ENCODE data around the gene LILRA1. TPM values are rescaled to one million over a fixed set of nuclear protein-coding genes. Genes with fewer than 3 reads are reported as not detected.
"Not testable (repeated sequence)": the region's sequence is repeated elsewhere in the genome, so short reads cannot be mapped to it uniquely, and the experiment has no call there.

LILRA1 gene
- total and polyA plus RNA-seq, 2 experiments from 2014 or later, result not detected

DNA sequence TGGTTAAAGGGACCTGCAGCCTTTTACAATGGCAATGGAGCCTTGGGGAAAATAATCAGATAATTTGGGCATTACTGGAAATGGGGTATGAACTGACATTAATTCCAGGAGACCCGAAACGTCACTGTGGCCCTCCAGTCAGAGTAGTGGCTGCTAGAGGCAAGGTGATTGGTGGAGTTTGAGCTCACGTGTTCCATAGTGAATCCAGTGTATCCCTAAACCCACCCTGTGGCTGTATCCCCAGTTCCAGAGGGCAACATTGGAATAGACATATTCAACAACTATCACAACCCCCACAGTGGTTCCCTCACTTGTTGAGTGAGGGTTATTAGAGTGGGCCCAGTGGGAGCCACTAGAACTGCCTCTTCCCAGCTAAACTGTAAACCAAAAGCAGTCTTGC is 23.1 kb upstream of the LILRA1 start:
- H3K27ac ChIP-seq, result no peak overlapping the region
- no peaks in the 10 kb centered on the region for H4K20me1 ChIP-seq (ENCODE audit: insufficient read depth)
- no peak overlapping the region for H3K9ac ChIP-seq
- in situ Hi-C loops (cut with MboI), result no loop called here
- H3K27me3 ChIP-seq (replicated peaks; ENCODE audit: insufficient read depth), result no peaks in the 10 kb centered on the region
- H3K9me3 ChIP-seq (ENCODE audit: low read depth), result no peaks in the 10 kb centered on the region
- H3K4me1 ChIP-seq (ENCODE audit: insufficient read depth), result no peaks in the 10 kb centered on the region
- no peak overlapping the region for H3K4me2 ChIP-seq (ENCODE audit: unreplicated experiment)
- no peaks in the 10 kb centered on the region for H3F3A ChIP-seq (ENCODE audit: insufficient read depth)
- no peaks in the 10 kb centered on the region for H3K79me2 ChIP-seq (ENCODE audit: insufficient read depth)
- DNase-seq, result no peak
- no peak overlapping the region for H2AFZ ChIP-seq
- no peaks in the 10 kb centered on the region for H3K9me2 ChIP-seq (ENCODE audit: insufficient read depth)
- 6 to 13% methylated on average over 3 of the region's 3 CpGs for WGBS, 2 experiments (ENCODE audit: low coverage in 1 of 2, low lambda C conversion rate in 2 of 2, missing lambda C conversion rate in 2 of 2)
- TF ChIP-seq EZH2 (IDR thresholded peaks at IDR 0.05; ENCODE audit: insufficient read depth, poor library complexity, severe bottlenecking) (no peak), EZH2phosphoT487 (IDR thresholded peaks at IDR 0.05; ENCODE audit: insufficient read depth, low read depth) (no peak)
- no peaks in the 10 kb centered on the region for H3K36me3 ChIP-seq (ENCODE audit: low read depth)
- H3K4me3 ChIP-seq, result no peak overlapping the region

DNA sequence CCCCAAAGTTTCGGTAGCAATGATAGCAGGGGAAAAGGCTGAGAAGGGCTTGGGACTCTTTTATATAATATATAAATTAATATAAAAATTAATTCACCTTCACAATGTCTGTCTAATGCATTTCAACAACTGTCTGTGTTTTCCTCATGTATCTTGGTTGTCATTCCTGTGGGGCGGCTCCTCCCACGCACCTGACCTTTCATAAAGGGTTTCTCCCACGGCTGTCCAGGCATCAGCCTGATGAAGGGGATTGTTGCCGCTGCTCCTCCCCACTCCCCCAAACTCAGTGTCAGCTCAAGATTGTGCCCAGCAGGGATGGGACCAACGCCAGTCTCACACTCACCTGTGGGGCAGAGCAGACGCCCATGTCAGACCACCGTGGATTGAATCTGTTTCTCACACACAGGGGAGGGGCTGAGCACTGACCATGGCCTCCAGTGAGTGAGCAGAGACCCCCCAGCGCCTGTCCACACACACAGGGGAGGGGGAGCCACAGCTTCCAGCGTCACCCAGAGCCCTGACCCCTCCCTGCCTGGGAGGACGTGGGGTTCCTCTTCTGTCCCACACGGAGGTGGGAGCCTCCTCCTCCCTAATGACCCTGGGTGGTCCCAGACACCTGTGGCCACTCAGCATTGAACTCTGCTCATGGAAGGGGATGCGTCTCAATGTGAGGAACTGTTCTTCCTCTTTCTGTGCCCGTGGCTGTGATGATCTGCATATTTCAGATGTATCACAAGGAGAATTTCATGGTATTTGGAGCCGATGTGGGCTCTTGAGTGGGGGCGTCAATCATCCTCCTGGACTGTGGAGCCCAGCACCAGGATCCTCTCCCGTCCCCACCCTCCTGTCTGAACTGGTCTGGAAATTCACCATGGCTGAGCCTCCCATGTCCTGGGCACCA is 21.5 kb upstream of the LILRA1 start:
- H3K36me3 ChIP-seq (ENCODE audit: low read depth); H3K9ac ChIP-seq; H3K9me2 ChIP-seq (ENCODE audit: insufficient read depth); H4K20me1 ChIP-seq (ENCODE audit: insufficient read depth); in situ Hi-C loops (cut with MboI); H3K9me3 ChIP-seq (ENCODE audit: low read depth); H3F3A ChIP-seq (ENCODE audit: insufficient read depth); H3K27ac ChIP-seq; H2AFZ ChIP-seq; H3K4me1 ChIP-seq (ENCODE audit: insufficient read depth); DNase-seq; H3K27me3 ChIP-seq (replicated peaks; ENCODE audit: insufficient read depth); H3K79me2 ChIP-seq (ENCODE audit: insufficient read depth); H3K4me3 ChIP-seq; H3K4me2 ChIP-seq (ENCODE audit: unreplicated experiment): not testable (repeated sequence)
- 40 to 43% methylated on average over 17 of the region's 17 CpGs for WGBS, 2 experiments (ENCODE audit: low coverage in 1 of 2, low lambda C conversion rate in 2 of 2, missing lambda C conversion rate in 2 of 2)

DNA sequence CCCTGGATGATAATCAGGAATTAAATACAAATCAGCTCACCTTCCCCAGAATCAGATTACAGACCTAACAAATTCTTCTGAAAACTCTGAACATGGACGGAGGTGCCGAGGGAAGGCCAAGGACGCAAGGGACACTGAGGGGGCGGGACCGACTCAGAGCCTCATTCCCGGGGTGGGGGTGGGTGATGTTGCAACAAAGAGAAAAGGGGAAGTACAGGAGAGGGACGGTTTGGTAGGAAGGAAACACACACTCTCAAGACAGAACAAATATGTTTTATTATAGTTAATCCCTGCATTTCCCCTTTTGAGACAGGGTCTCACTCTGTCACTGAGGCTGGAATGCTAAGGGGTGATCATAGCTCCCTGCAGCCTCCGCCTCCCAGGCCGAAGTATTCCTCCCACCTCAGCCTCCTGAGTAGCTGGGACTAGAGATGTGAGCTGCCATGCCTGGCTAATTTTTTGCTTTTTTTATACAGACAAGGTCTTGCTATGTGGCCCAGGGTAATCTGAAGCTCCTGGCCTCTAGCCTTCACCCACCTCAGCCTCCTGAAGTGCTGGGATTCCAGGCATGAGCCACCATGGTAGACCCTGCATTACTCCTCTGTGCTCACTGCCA is 20.6 kb upstream of the LILRA1 start:
- Histone ChIP-seq H3K36me3 (ENCODE audit: low read depth) (no peaks in the 10 kb centered on the region), H3K27ac (no peak overlapping the region), H3K9ac (no peak overlapping the region)

DNA sequence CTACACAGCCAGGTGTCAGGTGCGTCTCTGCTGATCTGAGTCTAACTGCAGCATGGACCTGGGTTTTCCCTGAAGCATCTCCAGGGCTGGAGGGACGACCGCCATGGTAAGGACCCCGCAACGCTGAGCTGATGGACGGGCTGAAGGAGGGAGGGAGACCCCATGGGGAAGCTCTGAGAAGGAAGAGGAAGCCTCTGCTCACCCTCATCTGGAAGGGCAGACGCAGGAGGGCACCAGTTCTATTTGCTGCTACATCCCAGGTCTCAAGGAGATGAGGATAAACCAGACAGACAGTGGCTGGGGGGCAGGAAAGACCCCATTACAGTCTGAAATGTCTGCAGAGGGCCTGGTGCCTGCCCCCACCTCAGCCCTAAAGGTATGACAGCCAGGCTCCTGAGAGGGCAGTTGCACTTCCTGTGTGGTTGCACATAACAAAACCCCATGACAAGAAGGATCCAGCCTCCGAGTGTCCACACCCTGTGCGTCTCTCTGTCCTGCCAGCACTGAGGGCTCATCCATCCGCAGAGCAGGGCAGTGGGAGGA is 20.0 kb upstream of the LILRA1 start, which contains the start of gene LILRA2:
Gene LILRA2, plus strand, starts transcription at position 461 of the 543 bp plus-strand sequence. CDS start 89 bp downstream, outside the sequence.
- Histone ChIP-seq H3K79me2 (ENCODE audit: insufficient read depth) (no peaks in the 10 kb centered on the region), H3K4me1 (ENCODE audit: insufficient read depth) (no peaks in the 10 kb centered on the region), H3K9me2 (ENCODE audit: insufficient read depth) (no peaks in the 10 kb centered on the region), H3K27me3 (replicated peaks; ENCODE audit: insufficient read depth) (no peaks in the 10 kb centered on the region), H3F3A (ENCODE audit: insufficient read depth) (no peaks in the 10 kb centered on the region), H4K20me1 (ENCODE audit: insufficient read depth) (no peaks in the 10 kb centered on the region), H3K4me2 (ENCODE audit: unreplicated experiment) (no peak within 1 kb of the TSS), H3K27ac (no peak within 1 kb of the TSS), H2AFZ (no peak within 1 kb of the TSS), H3K9me3 (ENCODE audit: low read depth) (no peaks in the 10 kb centered on the region), H3K36me3 (ENCODE audit: low read depth) (no peaks in the 10 kb centered on the region), H3K9ac (no peak within 1 kb of the TSS), H3K4me3 (no peak within 1 kb of the TSS)
- DNase-seq, result no peak
- WGBS, 2 experiments (ENCODE audit: low coverage in 1 of 2, low lambda C conversion rate in 2 of 2, missing lambda C conversion rate in 2 of 2), result 18 to 21% methylated on average over 10 of the region's 10 CpGs
- in situ Hi-C loops (cut with MboI), result no loop called here
- TF ChIP-seq EZH2 (IDR thresholded peaks at IDR 0.05; ENCODE audit: insufficient read depth, poor library complexity, severe bottlenecking), result no peak
- TF ChIP-seq EZH2phosphoT487 (IDR thresholded peaks at IDR 0.05; ENCODE audit: insufficient read depth, low read depth), result no peak

More for the DNA sequence above, 20.6 kb upstream of the LILRA1 start:
- Histone ChIP-seq H3K4me1 (ENCODE audit: insufficient read depth) (no peaks in the 10 kb centered on the region), H3K79me2 (ENCODE audit: insufficient read depth) (no peaks in the 10 kb centered on the region), H3K9me3 (ENCODE audit: low read depth) (no peaks in the 10 kb centered on the region), H3F3A (ENCODE audit: insufficient read depth) (no peaks in the 10 kb centered on the region), H3K27me3 (replicated peaks; ENCODE audit: insufficient read depth) (no peaks in the 10 kb centered on the region), H4K20me1 (ENCODE audit: insufficient read depth) (no peaks in the 10 kb centered on the region), H3K4me2 (ENCODE audit: unreplicated experiment) (no peak overlapping the region), H3K4me3 (no peak overlapping the region), H3K9me2 (ENCODE audit: insufficient read depth) (no peaks in the 10 kb centered on the region), H2AFZ (no peak overlapping the region)
- TF ChIP-seq EZH2phosphoT487 (IDR thresholded peaks at IDR 0.05; ENCODE audit: insufficient read depth, low read depth), result no peak
- TF ChIP-seq EZH2 (IDR thresholded peaks at IDR 0.05; ENCODE audit: insufficient read depth, poor library complexity, severe bottlenecking), result no peak
- in situ Hi-C loops (cut with MboI), result no loop called here
- 39 to 55% methylated on average over 8 to 9 of the region's 9 CpGs for WGBS, 2 experiments (ENCODE audit: low coverage in 1 of 2, low lambda C conversion rate in 2 of 2, missing lambda C conversion rate in 2 of 2)
- DNase-seq, result no peak

All from GM23248 (cell line).